ENCODE results near the gene STAT5B. TPM values are rescaled to one million over a fixed set of nuclear protein-coding genes. Genes with fewer than 3 reads are reported as not detected.

Gene STAT5B
- total RNA-seq, 4 donors from 2014 or later = 57.6 to 72.6 (median 63.3) TPM

- Histone ChIP-seq H3K27ac (peak overlapping the region in 1 of 3 donors; percentile 3), H3K4me3 (replicated peaks in 1 of 3) (no peak overlapping the region), H3K4me1 (peaks cover 14 to 23% of the 10 kb centered on the region in 2 donors), H3K9me3 (no peaks in the 10 kb centered on the region), H3K27me3 (no peaks in the 10 kb centered on the region), H3K36me3 (peaks cover 0 to 5% of the 10 kb centered on the region in 2 donors)
- intact Hi-C loops (cut with DNase I) = loop anchor here (10.0 kb wide), 1 partner anchor 47 kb away; the partner anchor contains the start of gene RAB5C
- TF ChIP-seq POLR2A (IDR thresholded peaks at IDR 0.05) (no peak), CTCF (IDR thresholded peaks at IDR 0.05) (no peak)
- no peak for DNase-seq
- WGBS, 2 donors = 94% methylated on average over 10 of the region's 10 CpGs
Observed at GRCh38 chr17:42201458-42201772, 74.8 kb downstream of the STAT5B start.

GRCh38 chr17:42200706-42201457 is 75.3 kb downstream of the STAT5B start:
- peak in 1 of 2 donors; percentile 33 for DNase-seq
- WGBS, 2 donors = 71 to 76% methylated on average over 14 of the region's 14 CpGs
- peak overlapping the region in 1 of 3 donors; percentile 3 for H3K27ac ChIP-seq
- TF ChIP-seq CTCF (IDR thresholded peaks at IDR 0.05) (no peak), POLR2A (IDR thresholded peaks at IDR 0.05) (no peak)
- peaks cover 14 to 23% of the 10 kb centered on the region in 2 donors for H3K4me1 ChIP-seq
- H3K4me3 ChIP-seq (replicated peaks in 1 of 3) = no peak overlapping the region
- peaks cover 0 to 5% of the 10 kb centered on the region in 2 donors for H3K36me3 ChIP-seq
- intact Hi-C loops (cut with DNase I) = loop anchor here (10.0 kb wide), 1 partner anchor 46 kb away; the partner anchor contains the start of gene RAB5C
- H3K27me3 ChIP-seq = no peaks in the 10 kb centered on the region
- no peaks in the 10 kb centered on the region for H3K9me3 ChIP-seq

- Histone ChIP-seq H3K27ac (no peak overlapping the region), H3K9me3 (no peaks in the 10 kb centered on the region), H3K4me1 (peaks cover 18 to 25% of the 10 kb centered on the region in 2 donors), H3K36me3 (peaks cover 0 to 5% of the 10 kb centered on the region in 2 donors), H3K27me3 (no peaks in the 10 kb centered on the region), H3K4me3 (replicated peaks in 1 of 3) (no peak overlapping the region)
- TF ChIP-seq POLR2A (IDR thresholded peaks at IDR 0.05) (no peak), CTCF (IDR thresholded peaks at IDR 0.05) (no peak)
- intact Hi-C loops (cut with DNase I) = loop anchor here (10.0 kb wide), 1 partner anchor 45 kb away; the partner anchor contains the start of gene RAB5C
- 85 to 86% methylated on average over 11 of the region's 12 CpGs for WGBS, 2 donors
- DNase-seq = no peak
Observed at GRCh38 chr17:42199416-42200011, 76.7 kb downstream of the STAT5B start.

GRCh38 chr17:42198897-42199296 is 77.3 kb downstream of the STAT5B start:
- TF ChIP-seq CTCF (IDR thresholded peaks at IDR 0.05) = no peak
- no peak for TF ChIP-seq POLR2A (IDR thresholded peaks at IDR 0.05)
- WGBS, 2 donors = 83 to 91% methylated on average over 4 of the region's 4 CpGs
- DNase-seq = no peak
- no peaks in the 10 kb centered on the region for H3K27me3 ChIP-seq
- H3K4me3 ChIP-seq (replicated peaks in 1 of 3) = no peak overlapping the region
- H3K9me3 ChIP-seq = no peaks in the 10 kb centered on the region
- peaks cover 17 to 24% of the 10 kb centered on the region in 2 donors for H3K4me1 ChIP-seq
- intact Hi-C loops (cut with DNase I) = no loop called here
- H3K36me3 ChIP-seq = peaks cover 0 to 5% of the 10 kb centered on the region in 2 donors
- no peak overlapping the region for H3K27ac ChIP-seq

All from thyroid gland (tissue), 4 donors.